CMK (cell line): Measurements from ENCODE around the gene SYNDIG1.

ENCODE experiments used
- DNase-seq: peaks from one replicate; pipeline ENCODE4 v3.0.0-alpha.2; 2010; ENCODE audit warnings: low read depth

Gene SYNDIG1

GRCh38 chr20:24694157-24694726 lies 224.8 kb downstream of the SYNDIG1 start:
- no peak for DNase-seq

- DNase-seq = no peak
Observed at GRCh38 chr20:24694727-24695528, 225.5 kb downstream of the SYNDIG1 start.

- DNase-seq = no peak
Observed at GRCh38 chr20:24695529-24696225, 226.2 kb downstream of the SYNDIG1 start.

- no peak for DNase-seq
Observed at GRCh38 chr20:24696396-24696795, 227.0 kb downstream of the SYNDIG1 start.

- DNase-seq = no peak
Observed at GRCh38 chr20:24697411-24697810, 228.0 kb downstream of the SYNDIG1 start.

- no peak for DNase-seq
Observed at GRCh38 chr20:24698189-24698588, 228.8 kb downstream of the SYNDIG1 start.

GRCh38 chr20:24698706-24699206 lies 229.3 kb downstream of the SYNDIG1 start:
- DNase-seq = no peak

- no peak for DNase-seq
Observed at GRCh38 chr20:24699321-24700165, 230.1 kb downstream of the SYNDIG1 start.

GRCh38 chr20:24700166-24700860 lies 230.9 kb downstream of the SYNDIG1 start:
- no peak for DNase-seq

- no peak for DNase-seq
Observed at GRCh38 chr20:24701027-24701426, 231.6 kb downstream of the SYNDIG1 start.

- no peak for DNase-seq
Observed at GRCh38 chr20:24701668-24702067, 232.2 kb downstream of the SYNDIG1 start.

- no peak for DNase-seq
Observed at GRCh38 chr20:24702501-24703283, 233.3 kb downstream of the SYNDIG1 start.

- DNase-seq = no peak
Observed at GRCh38 chr20:24703284-24703610, 233.8 kb downstream of the SYNDIG1 start.

- DNase-seq = no peak
Observed at GRCh38 chr20:24704899-24705298, 235.5 kb downstream of the SYNDIG1 start.

GRCh38 chr20:24705486-24705885 lies 236.1 kb downstream of the SYNDIG1 start:
- no peak for DNase-seq

- DNase-seq = no peak
Observed at GRCh38 chr20:24708411-24709295, 239.2 kb downstream of the SYNDIG1 start.
